H1 (cell line): Measurements from ENCODE around the gene TIMM29. TPM values are rescaled to one million over a fixed set of nuclear protein-coding genes. Genes with fewer than 3 reads are reported as not detected.

Experiments
- CTBP2 ChIP-seq: IDR thresholded peaks from 2 replicates; pipeline ENCODE4 v1.7.0; 2011; ENCODE audit warnings: borderline replicate concordance, mild to moderate bottlenecking, moderate library complexity, mixed read lengths, low read length; ENCODE audit not compliant: insufficient read depth, insufficient read length
- E2F6 ChIP-seq: IDR thresholded peaks from 2 replicates; pipeline ENCODE4 v1.6.1; 2012; ENCODE audit warnings: inconsistent platforms
- EGR1 ChIP-seq: IDR thresholded peaks from 2 replicates; pipeline ENCODE4 v1.6.1; 2011; ENCODE audit warnings: low read depth, low read length, borderline replicate concordance
- FOSL1 ChIP-seq: IDR thresholded peaks from 2 replicates; pipeline ENCODE4 v1.6.1; 2011; ENCODE audit warnings: mild to moderate bottlenecking, low read depth, low read length, moderate library complexity; ENCODE audit not compliant: insufficient read depth
- KDM1A ChIP-seq: fragments of 200-600, 300-600 bp; sonication (generic); IDR thresholded peaks from 2 replicates; pipeline ENCODE4 v1.7.1; 2016; ENCODE audit warnings: mild to moderate bottlenecking, low read length, borderline replicate concordance
- RNF2 ChIP-seq: fragments of 200-900, 300-1000 bp; sonication (generic); IDR thresholded peaks from 2 replicates; pipeline ENCODE4 v1.7.1; 2016; ENCODE audit warnings: borderline replicate concordance, low read depth, mild to moderate bottlenecking, antibody characterized with exemption, low read length; ENCODE audit not compliant: poor library complexity, severe bottlenecking; ENCODE audit errors: missing control alignments
- SIRT6 ChIP-seq: IDR thresholded peaks from one replicate; pipeline ENCODE4 v1.7.1; 2012; ENCODE audit warnings: low read length, inconsistent platforms
- polyA plus RNA-seq, 7 experiments: library from polyadenylated mRNA; depleted of rRNA in 3 of 7; stranded (reverse) in 5 of 7; unstranded in 2 of 7; fragments of >200 nt in 5 of 7; fragments of 200-250 nt in 2 of 7; gene quantifications; 1 replicate in 5 of 7; 2 replicates in 1 of 7; 4 replicates in 1 of 7; pipeline versions ENCODE4 v1.2.1 to v1.2.3, GENCODE V29; 2011 to 2013; ENCODE audit warnings: missing spikeins in 2 of 7, mixed read lengths in 2 of 7
- total RNA-seq: library from RNA; stranded (reverse); fragmentation: NEBNext Ultra II Directional; extraction: Animal tissue kit (Norgen Biotek cat#: 25700); gene quantifications from 2 replicates; pipeline ENCODE4 v1.2.1, GENCODE V29; 2021

The TIMM29 gene
- total and polyA plus RNA-seq, 2 of the 8 experiments (the other 6 are each of a cell fraction or from before 2014, with no cell fraction given), result 15.9 to 24.0 TPM

- TF ChIP-seq FOSL1 (no peak), KDM1A (no peak), RNF2 (no peak), E2F6 (no peak), CTBP2 (no peak), SIRT6 (no peak), EGR1 (no peak)
Measured at GRCh38 chr19:10912619-10913018, 16.0 kb upstream of the TIMM29 start (continued).
